Measurements from ENCODE around the gene RBM20. TPM values are rescaled to one million over a fixed set of nuclear protein-coding genes. Genes with fewer than 3 reads are reported as not detected.

The RBM20 gene
- total and polyA plus RNA-seq, 2 experiments from 2014 or later, result 0.05 to 0.17 TPM

GRCh38 chr10:110777017-110777416 is 132.9 kb downstream of the RBM20 start:
- H3F3A ChIP-seq (replicated peaks; ENCODE audit: low read depth), result no peaks in the 10 kb centered on the region
- H3K4me1 ChIP-seq (ENCODE audit: insufficient read depth), result no peaks in the 10 kb centered on the region
- no peak overlapping the region for H3K4me3 ChIP-seq
- Mint-ChIP-seq H3K9me3 (no peaks in the 10 kb centered on the region), H3K27ac (no peak overlapping the region), H3K4me3 (no peak overlapping the region), H3K27me3 (ENCODE audit: insufficient read depth, low read depth, poor library complexity) (no peaks in the 10 kb centered on the region), H3K4me1 (peaks cover 5% of the 10 kb centered on the region; the same call in 1 of the 3 replicates), H3K36me3 (ENCODE audit: low read depth) (no peaks in the 10 kb centered on the region)
- 0 out of 2 replicates have a peak, but pooled peaks cover 2% of the 10 kb centered on the region for H3K9me2 ChIP-seq (ENCODE audit: insufficient read depth)
- ATAC-seq (no peak), DNase-seq (ENCODE audit: low spot score) (no peak)
- no peaks in the 10 kb centered on the region for H4K20me1 ChIP-seq (replicated peaks; ENCODE audit: insufficient read depth)
- TF ChIP-seq ZNF114 (CRISPR knock-in tag; IDR thresholded peaks at IDR 0.05), result no peak
- no peak for TF ChIP-seq ETS1 (IDR thresholded peaks at IDR 0.05)
- no peak for TF ChIP-seq EZH2 (IDR thresholded peaks at IDR 0.05; ENCODE audit: low read depth, unreplicated experiment)
- no peak for TF ChIP-seq JUNB (IDR thresholded peaks at IDR 0.05; ENCODE audit: unreplicated experiment)
- TF ChIP-seq NANOG (IDR thresholded peaks at IDR 0.05; ENCODE audit: borderline replicate concordance), result no peak
- TF ChIP-seq CREB1 (CRISPR knock-in tag; IDR thresholded peaks at IDR 0.05; ENCODE audit: low read depth), result no peak
- TF ChIP-seq POLR2AphosphoS5 (IDR thresholded peaks at IDR 0.05; ENCODE audit: low read depth), result no peak
- TF ChIP-seq STAT1 (IDR thresholded peaks at IDR 0.05; ENCODE audit: unreplicated experiment), result no peak
- TF ChIP-seq REST (IDR thresholded peaks at IDR 0.05; ENCODE audit: unreplicated experiment), result no peak
- TF ChIP-seq EZH2phosphoT487 (IDR thresholded peaks at IDR 0.05; ENCODE audit: unreplicated experiment), result no peak
- no peak for TF ChIP-seq ZNF462 (CRISPR knock-in tag; IDR thresholded peaks at IDR 0.05)
- no peaks in the 10 kb centered on the region for H3K36me3 ChIP-seq (ENCODE audit: insufficient read depth)
- no peaks in the 10 kb centered on the region for H3K79me2 ChIP-seq (replicated peaks; ENCODE audit: insufficient read depth)
- H3K27me3 ChIP-seq (ENCODE audit: insufficient read depth), result no peaks in the 10 kb centered on the region
- H3K4me2 ChIP-seq, result no peak overlapping the region
- H2AFZ ChIP-seq, result no peak overlapping the region
- no peak overlapping the region for H3K27ac ChIP-seq (ENCODE audit: low read depth)

Data from GM23338 (cell line).